ENCODE results near the gene CAMK2D.

GRCh38 chr4:113743690-113744089, 17.8 kb downstream of the CAMK2D start:
- TF ChIP-seq EZH2 (optimal IDR thresholded peaks at IDR 0.05; ENCODE audit: low read depth, low read length) (no peak), CTCF (IDR thresholded peaks at IDR 0.05; ENCODE audit: low read length) (no peak), EZH2phosphoT487 (IDR thresholded peaks at IDR 0.05; ENCODE audit: low read length) (no peak)
